ENCODE data around the gene DAB1.
"Not testable (repeated sequence)": the region's sequence is repeated elsewhere in the genome, so short reads cannot be mapped to it uniquely, and the experiment has no call there.

The DAB1 gene

DNA sequence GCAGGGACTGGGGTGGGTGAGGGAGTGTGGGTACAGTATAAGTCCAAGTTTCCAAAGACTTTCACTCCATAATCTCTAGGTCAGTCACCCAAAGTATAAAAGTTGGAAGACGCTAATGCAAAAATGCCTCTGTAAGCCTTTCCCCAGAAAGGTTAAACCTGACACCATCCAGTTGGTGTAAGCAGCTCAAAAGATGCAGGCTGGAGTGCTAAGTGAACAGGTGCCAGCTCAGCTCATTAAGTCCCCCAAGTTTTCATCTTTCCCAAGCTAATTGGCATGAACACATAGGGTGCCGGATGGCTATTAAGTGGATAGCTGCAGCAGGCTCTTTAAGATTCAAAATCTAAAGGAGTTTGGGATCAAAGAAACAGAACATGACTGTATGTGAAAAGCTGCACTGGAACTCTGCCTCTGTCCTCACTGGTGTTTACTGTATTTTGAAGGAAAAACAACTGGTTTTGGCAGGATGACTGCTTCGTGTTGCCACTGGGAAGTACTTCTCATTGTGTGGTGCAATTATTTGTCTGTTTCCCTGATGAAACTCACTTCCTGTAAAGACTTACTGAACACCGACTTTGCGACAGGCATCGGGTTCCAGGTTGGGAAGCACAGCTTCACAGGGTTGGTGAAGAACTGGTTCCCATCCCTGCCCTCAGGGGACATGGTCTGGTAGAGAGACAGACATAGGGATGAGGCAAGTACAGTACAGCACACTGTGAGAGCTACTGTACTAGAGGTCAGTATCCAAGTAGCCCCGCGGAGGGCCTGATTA lies 152.7 kb downstream of the DAB1 start:
- DNase-seq: no peak

DNA sequence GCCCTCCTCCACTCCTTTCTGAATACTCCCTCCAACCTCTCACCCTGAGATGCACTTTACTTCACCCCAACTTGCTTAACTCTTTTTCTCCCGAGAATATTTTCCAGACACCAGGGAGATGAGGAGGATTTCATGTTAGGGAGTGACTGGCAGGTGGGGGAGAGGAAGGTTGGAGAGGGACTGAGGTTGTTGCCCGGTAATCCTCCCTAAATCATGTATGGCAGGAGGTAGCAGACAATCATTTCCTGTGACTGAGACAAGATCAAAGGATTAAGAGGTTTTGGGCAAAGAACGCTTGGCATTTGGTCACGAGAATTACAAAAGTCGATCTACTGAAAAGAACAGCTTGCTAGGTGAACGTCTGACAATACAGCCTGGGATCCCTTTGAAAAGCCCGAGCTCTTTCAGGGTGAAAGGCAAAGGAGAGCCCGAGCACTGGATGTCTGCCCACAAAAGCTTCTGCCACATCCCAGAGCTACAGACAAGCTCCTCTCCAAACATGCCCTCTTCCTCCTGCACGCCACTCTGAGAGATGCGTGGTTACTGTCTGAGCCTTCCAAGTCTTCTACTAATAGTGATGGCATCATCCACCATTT lies 154.1 kb downstream of the DAB1 start:
- peak; percentile 1 for DNase-seq

DNA sequence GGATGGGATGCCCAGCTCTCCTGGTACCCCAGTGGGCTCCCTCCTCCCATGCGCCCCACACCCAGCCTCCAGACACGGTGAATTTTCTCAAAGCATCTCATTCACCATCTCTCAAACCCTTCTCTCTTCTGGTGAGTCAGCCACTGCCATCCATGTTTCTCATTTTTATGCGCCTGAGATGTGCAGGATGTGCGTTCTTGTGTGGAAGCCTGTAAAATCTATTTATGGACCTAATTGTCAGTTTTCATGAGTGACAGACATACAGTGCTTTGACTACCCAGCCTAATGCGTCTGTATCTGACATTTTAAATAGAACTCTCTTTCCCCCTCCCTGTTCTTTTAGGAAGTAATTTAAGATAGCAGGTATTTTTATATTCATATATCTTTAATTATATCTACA lies 158.8 kb downstream of the DAB1 start:
- DNase-seq: no peak

DNA sequence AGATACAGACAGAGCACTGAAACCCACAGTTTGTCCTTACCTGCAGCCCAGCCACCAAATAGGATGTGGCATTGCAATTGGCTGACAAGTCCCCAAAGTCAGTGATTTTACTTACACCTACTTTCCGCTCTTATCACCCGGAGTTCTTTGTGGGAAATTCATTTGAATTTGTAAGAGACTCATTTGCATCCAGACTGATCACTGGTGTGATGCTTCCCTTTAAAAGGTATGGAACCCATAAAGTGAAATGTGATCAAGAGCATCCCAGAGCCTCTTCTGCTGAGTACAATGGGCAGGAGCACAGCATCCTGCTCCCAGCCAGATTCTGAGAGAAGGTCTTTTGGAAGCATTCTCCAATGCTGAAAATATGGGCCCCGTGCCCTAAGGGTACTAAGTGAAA lies 161.4 kb downstream of the DAB1 start:
- no peak for DNase-seq

DNA sequence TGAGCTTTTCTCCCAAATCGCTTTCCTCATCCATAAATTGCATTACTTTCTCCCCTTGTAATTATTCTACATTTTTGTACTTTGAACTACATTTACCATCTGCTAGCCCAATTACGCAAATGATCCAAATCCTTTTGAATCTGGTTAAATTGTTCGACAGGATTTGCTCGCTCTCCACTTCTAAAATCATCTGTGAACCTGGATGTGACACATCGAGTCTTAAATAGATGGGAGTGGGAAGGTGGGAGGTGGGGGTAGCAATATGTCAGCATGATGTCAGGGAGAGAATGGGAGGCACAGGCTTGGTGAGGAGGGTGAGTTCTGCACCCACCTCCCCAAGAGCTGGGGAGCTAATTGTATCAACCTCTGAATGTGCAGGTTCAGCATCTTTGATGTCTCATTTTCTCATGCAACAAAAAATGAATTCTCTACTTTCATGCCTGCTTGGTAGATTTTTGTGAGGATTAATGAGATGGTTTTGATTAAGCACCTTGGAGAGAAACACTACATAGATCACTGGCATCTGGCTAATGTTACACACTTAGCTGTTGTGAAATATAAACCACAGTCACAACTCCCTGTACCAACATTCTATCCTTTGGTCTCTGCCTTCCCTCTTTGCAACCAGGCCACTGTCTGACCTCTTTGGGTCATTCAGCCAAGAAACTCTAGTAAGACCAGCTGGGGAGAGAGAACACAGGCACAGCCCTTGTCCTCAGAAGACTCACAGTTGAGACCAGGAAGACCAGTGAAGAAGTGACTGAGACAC lies 165.1 kb downstream of the DAB1 start:
- no peak for DNase-seq

DNA sequence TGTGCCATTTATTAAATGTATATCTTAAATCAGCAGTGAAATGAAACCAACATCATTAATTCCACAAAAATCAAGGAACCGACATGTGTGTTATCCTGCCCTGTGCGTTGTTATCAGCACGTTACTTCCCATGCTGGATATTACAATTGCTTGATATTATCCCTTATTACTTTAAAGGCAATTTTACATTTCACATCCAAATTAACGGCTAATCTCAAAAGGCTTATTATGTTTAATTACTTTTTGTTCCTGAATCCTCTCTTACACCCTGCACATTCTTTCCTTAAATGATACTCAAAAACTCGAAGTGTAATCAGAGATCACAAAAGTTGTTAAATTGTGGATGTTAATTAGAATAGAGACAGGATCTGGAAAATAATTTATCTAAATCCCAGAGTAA lies 167.9 kb downstream of the DAB1 start:
- DNase-seq: no peak

DNA sequence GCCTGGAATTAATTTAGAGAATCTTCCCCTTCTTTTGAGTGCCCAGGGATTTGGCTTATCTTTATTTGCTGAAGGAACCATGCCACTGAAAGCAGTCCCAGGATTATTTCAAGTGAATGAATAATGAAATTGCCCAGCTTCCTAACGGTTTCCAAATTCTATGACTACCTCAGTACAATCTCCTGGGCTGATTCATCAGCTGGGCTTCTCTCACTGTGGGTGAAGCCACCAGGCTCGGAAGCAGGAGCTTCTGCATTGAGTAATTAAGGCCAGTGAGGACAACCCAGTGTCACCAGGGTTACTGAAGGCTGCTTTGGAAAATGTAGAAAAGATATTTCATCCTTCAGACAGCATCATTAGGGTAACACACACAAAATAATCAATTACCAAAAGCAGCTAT lies 169.8 kb downstream of the DAB1 start:
- no peak for DNase-seq

DNA sequence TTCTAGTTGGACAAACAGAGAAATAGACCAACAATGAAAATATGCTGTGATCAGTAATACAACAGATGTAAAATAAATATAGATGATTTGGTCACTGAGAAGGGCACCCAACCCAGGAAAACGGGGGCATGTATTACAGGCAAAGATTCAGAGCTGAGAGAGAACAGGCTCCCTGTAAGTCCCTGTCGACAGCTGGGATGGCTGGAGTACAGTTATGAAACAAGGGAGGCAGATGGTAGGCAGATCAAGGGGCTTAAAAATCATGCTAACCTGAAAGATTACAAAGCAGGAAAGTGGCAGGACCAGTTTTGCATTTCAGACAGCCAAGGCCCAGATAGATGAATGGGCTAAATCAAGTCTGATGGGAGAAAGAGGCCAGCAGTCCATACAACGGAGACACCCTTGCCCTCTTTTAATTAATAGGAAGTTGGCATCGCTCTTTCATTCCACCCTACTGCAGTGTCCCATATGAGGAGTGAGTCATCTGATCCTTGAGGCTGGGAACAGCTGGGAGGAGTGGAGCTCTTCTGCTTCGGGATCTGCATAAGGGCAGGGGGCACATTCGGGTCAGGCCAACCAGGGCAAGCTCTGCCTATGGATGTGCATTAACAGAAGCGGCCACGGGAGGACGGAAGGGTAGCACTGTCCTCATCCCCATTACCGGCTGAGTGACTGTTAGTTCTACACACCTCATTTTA lies 171.1 kb downstream of the DAB1 start:
- no peak for DNase-seq

DNA sequence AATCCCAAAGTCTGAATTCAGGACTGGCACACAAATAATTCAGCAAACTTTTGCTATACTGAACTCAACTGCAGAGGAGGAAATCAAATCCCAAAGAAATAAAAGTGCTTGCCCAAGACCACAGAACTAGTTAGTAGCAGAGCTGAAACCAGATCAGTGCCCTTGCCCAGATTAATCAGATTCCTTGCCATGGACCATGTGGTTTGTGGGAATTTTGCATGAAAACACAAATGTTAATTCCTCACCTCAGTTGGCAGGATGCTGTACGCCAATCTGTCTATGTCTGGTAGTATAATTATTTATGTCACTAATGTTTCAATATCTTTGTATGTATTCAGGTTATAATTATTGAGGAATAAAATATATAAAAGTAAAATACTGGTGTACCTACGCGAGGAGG lies 173.8 kb downstream of the DAB1 start:
- no peak for DNase-seq

DNA sequence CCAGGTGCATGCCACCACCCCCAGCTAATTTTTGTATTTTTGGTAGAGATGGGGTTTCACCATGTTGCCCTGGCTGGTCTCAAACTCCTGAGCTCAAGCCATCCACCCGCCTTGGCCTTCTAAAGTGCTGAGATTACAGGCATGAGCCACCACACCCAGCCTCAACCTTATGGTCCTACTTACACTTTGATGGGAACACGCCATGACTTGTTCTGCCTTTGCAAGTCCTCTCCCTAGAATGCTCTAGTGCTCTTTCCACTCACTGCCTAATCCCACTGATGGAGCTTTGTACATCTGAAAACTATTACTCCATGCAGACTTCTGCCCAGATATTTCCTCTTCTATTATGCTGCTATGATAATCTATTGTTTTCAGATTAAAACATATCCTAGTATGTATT lies 174.3 kb downstream of the DAB1 start:
- no peak for DNase-seq

DNA sequence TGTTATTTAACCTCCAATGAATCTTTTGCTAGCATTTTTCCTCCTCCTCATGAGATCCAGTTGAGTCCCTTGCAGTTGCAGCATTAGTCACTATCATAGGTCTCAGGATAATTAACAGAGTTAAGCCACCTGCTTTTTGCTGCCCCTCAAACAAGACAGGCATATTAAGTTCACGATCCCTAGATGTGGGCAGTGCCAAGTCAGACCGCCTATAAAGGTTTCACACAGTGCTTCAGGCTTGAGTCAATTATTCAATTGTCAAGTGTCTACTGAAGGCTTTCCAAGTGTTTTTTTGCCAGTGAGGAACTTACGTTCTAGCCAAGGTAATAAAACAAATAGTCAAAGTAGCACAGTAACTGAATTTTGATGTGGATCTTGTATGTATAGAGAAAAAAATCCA lies 175.0 kb downstream of the DAB1 start:
- DNase-seq: no peak

DNA sequence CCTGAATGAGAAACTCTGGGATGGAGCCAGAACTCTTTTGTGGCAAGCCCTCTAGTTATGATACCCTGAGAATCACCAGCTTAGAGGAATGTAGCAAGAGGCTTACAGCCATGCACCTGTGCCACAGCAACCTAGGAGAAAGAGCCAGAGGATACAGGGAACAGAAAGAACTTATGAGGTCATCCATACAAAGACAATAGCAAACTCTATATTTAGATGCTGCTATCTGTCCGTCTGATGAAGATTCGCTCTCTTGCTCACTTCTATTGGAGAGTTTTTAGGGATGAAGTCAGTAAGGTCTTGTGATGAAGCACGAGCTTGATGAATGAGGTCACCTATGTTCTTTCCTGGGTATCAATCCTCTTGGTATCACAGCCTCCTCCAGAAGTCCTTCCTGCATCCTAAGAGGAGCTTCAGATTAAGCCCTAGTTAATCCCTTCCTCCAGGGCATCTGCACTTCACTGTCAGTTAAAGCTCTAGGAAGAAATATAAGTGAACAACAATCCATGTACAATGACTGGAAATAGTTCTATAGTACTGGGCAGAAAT lies 185.6 kb downstream of the DAB1 start:
- DNase-seq: no peak

DNA sequence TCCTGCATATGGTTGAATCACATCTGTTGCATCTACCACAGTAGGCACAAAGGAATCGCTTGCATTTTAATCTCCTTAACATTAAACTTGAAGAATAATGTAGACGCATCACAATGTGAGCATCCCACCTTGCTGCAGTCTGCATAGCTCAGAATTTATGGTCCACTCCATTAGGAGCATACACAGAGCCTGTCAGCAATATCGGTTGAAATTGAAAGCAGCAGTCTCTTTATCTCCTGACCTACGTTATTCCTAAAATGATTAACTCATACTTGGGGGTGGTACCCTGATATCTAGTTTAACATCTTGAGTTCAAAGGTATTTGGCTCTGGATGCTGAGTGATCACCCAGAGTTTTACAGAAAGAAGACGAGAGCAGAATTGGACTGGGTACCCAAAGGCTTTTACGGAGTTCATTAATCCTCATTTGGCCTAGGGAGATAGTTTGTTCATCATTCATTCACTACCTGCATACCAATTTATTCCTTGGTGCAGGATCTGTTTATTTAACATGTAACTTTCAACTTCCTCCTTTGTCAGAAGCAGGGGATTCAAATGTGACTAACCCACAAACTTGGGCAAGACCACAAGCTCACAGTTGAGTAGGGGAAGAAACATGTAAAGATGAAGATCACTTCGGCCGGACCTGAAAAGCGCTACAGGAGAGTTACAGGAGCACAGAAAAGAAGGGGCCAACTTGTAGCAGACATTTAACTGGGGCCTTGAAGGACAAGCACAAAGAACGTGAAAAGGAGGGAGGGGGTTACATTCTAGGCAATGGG lies 187.9 kb downstream of the DAB1 start:
- DNase-seq: no peak

DNA sequence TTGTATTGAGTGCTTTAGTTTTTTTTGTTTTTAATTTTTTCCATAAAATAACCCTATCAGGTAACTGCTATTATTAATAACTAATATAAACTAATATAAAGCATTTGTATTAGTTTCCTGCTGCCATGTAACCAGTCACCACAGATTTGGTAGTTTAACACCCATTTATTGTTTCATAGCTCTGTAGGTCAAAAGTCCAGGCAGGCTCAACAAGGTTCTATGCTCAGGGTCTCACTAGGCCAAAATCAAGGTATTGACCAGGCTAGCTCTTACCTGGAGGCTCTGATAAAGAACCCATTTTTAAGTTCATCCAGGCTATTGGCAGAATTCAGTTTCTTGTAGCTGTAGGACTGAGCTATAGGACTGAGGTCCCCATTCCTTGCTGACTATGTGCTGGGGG lies 189.4 kb downstream of the DAB1 start:
- no peak for DNase-seq

DNA sequence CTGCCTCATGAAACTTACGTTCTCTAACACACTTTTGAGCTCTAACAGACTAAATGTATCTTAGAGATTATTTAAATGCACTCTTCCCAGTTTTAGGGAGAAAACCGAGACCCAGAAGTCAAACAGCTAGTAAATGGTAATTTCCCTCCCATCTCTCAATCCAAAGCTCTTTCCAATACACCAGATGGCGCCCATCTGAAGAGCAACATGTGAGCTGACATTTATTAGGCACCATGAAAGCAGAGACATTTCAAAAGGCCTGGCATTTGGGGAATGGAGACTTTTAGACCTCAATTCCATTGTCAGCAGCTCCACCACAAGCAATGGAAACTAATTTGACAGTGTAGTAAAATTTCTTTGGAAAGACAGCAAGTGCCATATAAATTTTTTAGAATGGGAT lies 191.4 kb downstream of the DAB1 start:
- no peak for DNase-seq

DNA sequence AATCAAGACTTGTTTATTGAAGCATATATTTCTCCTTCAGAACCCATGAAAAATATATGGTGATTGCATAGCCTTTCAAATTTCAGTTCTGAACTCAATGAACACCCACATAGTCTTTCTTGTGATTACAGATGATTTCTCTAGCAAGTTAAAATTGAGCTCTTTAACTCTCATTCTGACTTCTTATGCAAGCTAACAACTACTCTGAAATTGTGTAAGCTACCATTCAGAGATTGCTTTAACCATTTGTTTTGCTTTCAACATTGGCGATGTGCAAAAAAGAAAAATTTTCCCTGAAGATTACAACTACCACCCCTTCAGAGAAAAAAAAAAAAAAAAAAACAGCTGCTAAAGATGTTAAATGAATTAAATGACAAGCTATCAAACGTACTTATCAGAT lies 193.9 kb downstream of the DAB1 start:
- no peak for DNase-seq

DNA sequence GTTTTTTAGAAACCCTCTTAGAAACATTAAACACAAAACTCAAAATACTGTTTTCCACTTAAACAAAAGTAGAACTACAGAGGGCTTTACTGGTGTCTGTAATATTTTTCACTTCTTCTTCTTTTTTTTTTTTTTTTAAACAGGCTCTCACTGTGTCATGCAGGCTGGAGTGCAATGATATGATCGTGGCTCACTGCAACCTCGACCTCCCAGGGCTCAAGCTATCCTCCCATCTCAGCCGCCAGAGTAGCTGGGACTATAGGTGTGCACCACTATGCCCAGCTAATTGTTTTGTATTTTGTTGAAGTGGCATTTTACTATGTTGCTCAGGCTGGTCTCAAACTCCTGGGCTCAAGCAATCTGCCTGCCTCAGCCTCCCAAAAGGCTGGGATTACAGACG lies 194.8 kb downstream of the DAB1 start:
- no peak for DNase-seq

DNA sequence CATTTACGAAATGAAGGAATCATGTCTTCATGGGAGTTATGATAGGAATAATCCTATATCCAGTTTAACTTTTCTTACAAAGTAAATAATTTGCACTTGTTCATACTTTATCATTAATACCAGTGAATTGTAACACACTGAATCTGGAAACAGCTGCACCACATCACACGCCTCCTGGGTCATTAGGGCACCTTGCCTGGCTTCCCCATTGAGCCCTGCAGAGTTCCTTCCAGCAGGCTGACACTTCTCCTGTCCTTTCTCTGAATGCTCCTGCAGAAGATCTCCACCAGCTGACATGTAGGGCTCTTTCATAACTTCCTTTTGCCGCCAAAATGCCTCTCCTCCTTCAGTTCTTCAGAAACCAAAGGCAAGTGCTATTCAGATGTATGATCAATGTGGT lies 201.1 kb downstream of the DAB1 start:
- DNase-seq: no peak

DNA sequence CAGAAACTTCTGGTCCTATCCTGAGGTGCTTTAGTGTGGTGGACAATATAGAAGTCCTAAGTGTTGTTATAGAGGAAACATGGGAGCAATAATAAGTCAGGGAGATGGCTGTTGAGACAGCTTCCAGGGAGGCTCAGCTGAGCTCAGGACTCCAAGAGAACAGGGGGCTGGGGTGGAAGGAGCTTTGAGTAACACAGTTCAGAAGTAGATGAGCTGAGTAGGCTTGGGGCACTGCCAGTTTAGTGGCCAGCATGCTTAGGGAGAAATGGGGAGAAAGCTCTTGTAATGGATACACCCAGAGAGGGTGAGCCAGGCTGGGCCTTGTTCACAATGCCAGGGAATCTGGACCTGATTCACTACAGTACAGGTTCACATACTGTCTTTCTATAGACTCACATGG lies 201.6 kb downstream of the DAB1 start:
- DNase-seq: no peak

DNA sequence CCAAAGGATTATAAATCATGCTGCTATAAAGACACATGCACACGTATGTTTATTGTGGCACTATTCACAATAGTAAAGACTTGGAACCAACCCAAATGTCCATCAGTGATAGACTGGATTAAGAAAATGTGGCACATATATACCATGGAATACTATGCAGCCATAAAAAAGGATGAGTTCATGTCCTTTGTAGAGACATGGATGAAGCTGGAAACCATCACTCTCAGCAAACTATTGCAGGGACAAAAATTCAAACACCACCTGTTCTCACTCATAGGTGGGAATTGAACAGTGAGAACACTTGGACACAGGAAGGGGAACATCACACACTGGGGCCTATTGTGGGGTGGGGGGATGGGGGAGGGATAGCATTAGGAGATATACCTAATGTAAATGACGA lies 203.0 kb downstream of the DAB1 start:
- not testable (repeated sequence) for DNase-seq

DNA sequence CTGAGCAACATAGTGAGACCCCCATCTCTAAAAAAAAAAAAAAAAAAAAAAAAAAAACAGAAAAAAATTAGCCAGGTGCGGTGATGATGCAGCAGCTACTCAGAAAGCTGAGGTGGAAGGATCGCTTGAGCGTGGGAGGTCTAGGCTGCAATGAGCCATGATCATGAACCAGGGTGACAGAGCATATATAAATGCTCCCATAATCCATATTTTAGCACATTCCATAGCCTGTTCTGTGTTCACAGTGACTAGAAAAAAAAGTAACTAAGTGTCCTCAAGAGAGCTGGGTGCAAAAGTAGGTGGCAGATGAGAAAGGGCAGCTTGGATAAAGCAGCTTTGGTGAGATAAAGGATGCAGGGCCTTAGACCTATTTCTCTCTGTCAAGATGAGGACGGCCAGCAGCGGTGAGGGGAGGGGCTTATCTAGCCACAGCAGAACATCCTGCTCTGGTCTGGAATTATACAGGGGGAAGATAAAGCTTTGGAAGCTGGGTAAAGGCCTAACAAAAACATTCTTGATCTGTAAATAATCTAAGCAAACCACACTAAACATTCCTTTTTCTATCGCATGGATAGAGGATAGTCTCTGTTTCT lies 205.3 kb downstream of the DAB1 start:
- no peak for DNase-seq

DNA sequence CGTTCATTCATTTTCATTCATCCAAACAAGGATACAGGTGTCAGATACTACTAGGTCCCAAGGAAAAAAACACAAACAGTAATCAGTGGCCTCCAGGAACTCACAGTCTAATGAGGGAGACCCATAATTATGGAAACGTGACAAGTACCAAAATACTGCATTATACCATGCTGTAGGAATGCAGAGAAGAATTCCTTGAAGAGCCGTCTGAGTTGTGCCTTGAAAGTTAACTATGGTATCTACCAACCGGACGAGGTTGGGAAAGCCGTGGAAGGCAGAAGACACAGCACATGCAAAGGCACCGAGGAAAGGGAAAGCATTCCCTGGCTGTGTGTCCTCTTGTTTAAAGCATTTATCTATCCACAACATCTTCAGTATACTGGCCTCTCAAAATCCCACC lies 206.0 kb downstream of the DAB1 start:
- no peak for DNase-seq

Data from central memory CD4-positive, alpha-beta T cell (primary cell).